Left forelimb (tissue), 1 donor: ENCODE data around the gene CRYL1.
A peak's percentile ranks its signal among the peaks of the same experiment; 100 is the strongest.

Experiments
- DNase-seq: peaks from one replicate; pipeline ENCODE4 v3.0.0-alpha.2; 2018; ENCODE audit warnings: low spot score

The CRYL1 gene, protein sequence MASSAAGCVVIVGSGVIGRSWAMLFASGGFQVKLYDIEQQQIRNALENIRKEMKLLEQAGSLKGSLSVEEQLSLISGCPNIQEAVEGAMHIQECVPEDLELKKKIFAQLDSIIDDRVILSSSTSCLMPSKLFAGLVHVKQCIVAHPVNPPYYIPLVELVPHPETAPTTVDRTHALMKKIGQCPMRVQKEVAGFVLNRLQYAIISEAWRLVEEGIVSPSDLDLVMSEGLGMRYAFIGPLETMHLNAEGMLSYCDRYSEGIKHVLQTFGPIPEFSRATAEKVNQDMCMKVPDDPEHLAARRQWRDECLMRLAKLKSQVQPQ

DNA sequence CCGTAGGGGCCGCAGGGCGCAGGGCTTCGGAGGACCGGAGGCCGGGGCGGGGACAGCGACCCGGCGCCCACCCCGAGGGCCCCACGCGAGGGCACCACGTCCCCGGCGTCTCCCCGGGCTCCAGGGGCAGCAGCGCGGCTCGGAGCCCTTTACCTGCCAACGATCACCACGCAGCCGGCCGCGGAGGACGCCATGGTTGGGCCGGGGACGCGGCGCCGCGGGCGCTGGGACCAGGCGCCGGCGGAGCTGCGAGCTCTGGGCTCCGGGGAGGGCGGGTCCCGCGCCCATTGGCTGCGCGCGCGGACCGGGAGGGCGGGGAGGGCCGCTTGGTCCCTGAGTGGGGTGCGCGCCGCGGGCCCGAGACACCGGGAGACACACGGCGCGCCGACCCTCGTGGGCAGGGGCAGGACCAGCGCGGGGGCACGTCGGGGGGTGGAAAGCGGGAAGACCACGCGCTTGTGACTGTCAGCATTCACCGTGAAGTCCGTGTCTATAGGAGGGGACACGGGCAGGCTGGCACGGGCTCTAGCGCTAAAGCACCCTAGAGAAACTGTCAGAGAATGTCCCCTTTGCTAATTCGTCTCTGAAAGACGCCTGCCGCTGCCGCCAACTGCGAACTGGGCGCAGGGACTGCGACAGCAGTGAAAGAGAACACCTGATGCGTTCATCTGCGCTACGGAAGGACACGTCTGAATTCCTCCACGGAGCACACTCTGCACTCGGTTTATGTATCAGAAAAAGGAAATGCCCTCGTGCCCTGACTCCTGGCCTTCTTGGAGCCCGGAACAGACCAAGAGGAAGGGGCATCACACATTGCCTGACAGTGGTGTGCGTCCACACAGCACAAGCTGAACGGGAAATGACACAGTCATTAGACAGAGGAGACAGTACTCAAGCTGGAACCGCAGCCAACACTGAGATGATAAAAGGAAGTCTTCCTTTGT is at the start of gene CRYL1:
Gene CRYL1, minus strand, starts transcription at position 257 of the 944 bp plus-strand sequence. Its CDS starts 63 bp downstream, at position 194.
- DNase-seq: peak; percentile 78

DNA sequence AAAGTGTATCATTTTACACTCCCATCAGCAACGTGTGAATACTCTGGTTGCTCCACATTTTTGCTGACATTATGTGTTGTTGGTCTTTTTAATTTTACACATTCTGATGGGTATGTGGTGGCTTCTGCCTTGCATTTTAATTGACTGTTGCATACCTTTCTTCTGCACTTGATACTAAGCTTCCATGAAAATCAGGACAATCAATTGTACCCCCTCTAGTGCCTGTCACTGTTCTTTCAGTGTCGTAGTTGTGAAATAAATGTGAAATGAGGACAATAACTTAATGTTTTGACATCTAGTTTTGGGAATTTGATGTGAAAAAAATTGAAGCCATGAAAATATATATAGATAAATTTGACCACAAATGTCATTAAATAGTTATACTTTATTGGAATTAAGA is 48.0 kb upstream of the CRYL1 start:
- no peak for DNase-seq

DNA sequence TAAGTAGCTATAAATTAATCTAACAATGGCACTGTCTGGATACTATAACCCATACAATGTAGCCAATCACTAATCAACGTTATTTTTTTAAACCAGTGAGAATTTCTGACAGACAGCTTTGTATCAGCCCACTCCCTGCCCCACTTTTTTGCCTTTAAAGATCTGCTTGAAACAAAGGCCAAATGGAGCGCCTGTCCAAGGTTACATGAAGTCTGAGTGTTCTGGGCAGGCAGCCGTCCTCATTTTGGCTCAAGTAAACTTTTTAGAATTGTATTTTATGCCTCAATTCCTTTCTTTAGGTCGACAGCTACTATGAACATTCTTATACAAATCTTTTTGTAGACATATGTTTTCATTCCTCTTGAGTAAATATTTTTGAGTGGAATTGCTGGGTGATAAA is 47.5 kb upstream of the CRYL1 start:
- DNase-seq: no peak

- no peak for DNase-seq
These were observed 46.0 kb upstream of the CRYL1 start for GRCh38 chr13:20571676-20572075.

GRCh38 chr13:20570517-20570916 is 44.9 kb upstream of the CRYL1 start:
- no peak for DNase-seq

DNA sequence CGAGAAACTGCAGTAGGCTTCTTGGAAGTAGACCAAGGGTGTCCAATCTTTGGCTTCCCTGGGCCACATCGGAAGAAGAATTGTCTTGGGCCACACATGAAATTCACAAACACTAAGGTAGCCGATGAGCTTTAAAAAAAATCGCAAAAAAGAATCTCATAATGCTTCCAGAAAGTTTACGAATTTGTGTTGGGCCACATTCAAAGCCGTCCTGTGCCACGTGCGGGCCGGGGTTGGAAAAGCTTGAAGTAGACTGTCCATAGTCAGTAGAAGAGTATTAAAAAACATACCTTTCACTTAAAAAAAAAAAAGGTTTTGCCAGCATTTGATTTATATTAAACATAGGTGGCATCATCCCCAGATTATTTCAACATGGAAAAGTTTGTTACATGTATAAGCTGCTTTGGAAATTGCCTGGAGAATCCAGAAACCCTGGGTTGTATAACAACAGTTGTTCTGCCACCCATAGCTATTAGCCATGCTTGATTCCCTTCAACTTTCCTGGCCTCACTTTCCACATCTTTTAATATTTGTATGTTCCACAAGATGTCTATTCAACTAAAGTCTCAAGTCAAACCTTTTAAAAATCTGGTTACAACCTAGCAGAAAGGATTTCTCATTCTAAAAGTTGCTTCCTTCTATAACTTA is 42.3 kb upstream of the CRYL1 start:
- no peak for DNase-seq

DNA sequence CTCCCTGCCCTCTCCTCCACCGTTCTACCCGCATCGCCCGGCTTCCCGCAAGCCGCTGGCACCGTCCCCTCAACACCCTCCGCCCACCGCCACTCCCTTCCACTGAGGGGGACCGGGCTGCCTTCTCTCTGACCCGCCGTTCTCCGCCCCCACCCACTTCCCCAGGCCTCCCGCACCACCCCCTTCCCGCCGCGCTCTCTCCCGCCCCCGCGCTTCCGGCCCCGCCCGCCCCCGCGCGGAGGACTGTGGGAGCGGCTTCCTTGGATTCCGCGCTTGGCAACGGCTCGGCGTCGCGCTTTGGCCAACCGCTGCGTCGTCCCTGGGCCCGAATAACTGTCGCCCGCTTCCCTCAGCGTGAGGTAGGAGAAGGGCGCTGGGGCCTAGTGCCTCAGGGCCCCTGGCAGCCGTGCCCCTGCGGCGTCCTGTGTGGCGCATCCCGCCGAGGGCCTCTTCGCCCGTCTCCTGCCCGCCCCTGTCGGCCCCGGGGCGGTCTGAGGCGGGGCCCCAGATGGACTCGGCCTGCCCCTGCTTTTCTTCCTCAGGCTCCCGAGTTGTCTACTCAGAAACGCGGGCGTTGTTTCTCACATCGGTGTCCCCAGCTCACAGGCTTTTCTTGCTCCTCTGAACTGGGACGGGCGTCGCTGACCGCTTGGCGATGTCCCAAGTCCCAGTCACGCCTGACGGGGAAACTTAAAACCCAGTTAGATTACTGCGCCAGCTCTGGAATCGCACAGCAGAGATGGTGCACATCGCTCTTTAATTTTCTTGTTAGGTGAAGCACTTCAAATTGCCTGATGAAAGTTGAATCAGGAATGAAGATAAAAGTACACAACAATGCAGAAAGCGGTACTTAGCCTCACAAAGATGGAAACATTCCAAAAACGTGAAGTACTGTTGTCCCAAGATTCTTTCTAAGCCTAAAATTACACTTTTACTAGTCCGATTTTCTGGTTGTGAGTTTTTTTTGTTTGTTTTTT is 41.5 kb upstream of the CRYL1 start, which contains the start of gene IFT88:
Gene IFT88, plus strand, starts transcription at position 260 of the 977 bp plus-strand sequence. CDS start 7,229 bp downstream, outside the sequence.
- peak; percentile 97 for DNase-seq

DNA sequence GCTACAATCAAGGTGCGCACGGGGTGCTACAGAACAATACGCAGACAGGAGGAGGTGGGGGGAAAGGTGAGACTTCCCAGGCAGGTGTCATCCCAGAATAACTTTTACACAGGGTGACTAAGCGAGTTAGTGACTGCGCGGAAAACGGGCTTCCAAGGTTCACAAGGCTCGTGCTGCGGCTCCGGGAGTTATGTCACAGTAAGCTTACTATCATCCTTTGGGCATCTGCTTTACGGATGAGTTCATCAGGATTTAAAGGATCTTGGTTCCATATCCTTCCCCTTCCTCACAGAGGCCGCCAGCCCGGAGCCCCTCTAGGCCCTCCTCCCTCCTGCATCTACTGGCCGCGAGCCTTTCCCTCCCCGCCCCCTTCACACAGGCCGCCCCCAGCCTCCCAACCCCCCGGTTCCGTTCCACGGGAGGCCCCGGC is 40.8 kb upstream of the CRYL1 start:
- DNase-seq: no peak

DNA sequence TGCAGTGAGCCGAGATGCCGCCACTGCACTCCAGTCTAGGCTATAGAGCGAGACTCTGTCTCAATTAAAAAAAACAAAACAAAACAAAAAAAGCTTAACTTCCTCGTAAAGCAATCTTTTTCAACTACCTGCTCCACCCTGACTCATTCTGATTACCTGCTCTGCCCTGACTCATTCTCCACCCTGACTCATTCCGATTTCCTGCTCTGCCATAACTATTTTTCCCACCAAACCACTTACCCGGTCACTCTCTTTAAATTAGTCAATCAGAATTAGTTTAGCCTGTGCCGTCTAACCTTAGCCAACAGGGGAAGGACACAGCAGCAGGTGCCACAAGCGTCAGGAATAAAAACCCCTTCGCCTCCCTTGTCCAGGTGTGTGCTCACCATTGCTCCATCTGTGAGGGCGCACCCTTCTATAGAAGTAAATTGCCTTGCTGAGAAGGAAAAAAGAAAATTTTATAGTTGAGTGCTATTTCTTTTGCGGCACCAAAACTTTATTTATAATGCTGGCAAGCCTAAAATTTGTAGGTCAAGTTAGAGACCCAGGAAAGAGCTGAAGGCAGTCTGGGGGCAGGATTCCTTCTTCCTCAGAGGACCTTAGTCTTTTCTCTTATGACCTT is 39.6 kb upstream of the CRYL1 start:
- DNase-seq: no peak

- DNase-seq: no peak
These were observed 36.1 kb upstream of the CRYL1 start for GRCh38 chr13:20561741-20562140.

GRCh38 chr13:20559659-20560356 is 34.2 kb upstream of the CRYL1 start:
- no peak for DNase-seq

GRCh38 chr13:20558982-20559381 is 33.3 kb upstream of the CRYL1 start:
- no peak for DNase-seq

GRCh38 chr13:20553311-20553710 is 27.7 kb upstream of the CRYL1 start:
- DNase-seq: no peak

GRCh38 chr13:20550799-20551198 is 25.1 kb upstream of the CRYL1 start:
- DNase-seq: no peak

DNA sequence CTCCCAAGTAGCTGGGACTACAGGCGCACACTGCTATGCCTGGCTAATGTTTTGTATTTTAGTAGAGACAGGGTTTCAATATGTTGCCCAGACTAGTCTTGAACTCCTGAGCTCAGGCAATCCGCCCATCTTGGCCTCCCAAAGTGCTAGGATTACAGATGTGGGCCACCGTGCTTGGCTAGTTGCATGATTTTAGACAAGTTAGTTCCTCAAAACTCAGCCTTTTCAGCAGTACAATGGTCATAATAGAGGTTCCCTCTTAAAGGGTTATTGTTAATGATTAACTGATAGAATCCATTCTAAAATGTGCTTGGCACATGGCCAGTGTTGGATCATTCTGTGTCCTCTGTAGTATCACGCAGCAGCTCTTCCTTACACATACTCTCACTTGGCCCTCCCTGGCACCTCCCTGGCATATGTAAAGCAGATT is 21.8 kb upstream of the CRYL1 start:
- no peak for DNase-seq

DNA sequence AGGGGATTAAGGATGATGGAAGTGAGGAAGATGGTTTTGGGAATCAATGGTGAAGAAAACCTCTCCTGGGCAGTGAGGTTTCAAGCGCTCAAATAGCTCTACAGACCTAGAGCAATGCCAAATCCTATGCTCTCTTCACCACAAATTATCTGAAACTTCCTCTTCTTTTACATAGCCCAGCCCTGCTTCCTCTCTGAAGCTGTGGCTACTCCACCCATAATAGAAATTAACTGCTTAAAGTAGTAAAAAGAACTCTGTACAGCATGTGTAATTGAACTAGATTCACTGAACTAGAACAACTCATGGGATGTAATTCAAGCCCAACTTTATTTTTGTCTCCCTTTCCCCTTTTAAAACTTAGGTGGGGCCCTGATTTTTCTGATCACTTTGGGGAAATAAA is 20.9 kb upstream of the CRYL1 start:
- no peak for DNase-seq

DNA sequence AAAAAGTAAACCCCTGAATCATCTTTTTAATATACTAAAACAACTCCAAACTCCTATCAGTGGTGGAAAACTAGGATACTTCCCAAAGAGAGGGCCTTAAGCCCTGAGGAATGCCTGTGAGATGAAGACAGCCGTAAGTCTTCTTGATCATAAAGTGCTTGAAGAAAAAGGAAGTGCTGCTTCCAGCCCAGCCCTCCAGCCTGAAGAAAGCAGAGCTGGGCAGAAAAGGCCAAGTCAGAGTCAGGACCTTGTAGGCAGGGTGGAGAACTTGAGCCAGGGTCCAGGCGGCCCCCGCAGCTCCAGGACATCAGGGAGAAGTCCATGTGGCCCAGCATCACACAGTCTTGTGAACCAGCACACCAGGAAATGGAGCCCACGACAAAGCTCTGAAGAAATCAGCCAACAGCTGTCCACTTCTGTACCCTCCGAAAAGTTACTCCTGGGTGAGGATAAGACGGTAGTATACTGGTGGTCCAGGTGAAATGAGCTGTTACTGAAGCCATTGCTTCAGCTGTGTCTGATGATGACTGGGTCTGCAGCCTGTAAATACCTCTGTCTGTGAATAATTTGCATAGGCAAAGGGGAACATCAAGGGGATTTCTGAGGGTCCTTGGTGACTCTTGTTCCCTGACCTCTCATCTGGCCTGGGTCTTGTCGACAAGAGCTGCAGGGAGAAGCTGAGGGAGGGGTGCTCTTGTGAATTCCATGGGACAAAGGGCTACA is 18.7 kb upstream of the CRYL1 start:
- no peak for DNase-seq

DNA sequence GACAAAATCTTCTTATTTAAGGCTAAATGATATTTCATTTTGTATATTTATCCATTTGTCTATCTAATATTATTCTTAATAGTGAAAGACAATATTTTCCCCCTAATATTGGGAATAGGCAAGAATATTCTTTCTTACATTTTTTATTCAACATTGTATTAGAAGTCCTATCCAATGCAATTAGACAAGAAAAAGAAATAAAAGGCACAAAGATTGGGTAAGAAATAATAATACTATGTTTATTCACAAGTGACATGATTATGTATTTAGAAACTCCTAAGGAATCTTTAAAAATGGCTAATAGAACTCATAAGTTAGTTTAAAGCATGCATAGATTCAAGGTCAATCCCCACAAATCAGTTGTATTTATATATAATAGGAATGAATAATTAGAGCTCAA is 11.3 kb upstream of the CRYL1 start:
- DNase-seq: no peak

DNA sequence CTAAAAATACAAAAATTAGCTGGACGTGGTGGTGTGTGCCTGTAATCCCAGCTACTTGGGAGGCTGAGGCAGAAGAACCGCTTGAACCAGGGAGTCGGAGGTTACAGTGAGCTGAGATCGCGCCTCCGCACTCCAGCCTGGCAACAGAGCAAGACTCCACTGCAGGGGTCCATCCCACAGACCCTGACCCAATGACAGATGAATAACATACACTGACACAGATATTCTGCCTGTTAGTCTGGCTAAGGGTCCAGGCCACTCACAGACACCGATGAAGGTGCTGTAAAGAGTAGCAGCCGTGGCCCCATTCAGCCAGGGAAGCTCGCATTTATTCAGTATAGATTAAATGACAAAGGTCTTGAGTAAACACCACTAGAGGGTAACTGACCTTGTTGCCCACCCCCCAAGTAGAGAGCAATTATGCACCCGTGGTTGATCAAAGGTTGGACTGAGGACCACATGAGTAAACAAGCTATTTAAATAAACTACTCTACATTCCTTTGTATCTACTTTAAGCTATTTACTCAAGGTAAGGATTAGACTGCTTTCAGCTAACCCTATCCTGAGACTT is 8.5 kb upstream of the CRYL1 start:
- DNase-seq: no peak
